ENCODE data around the gene PSME3IP1. TPM values are rescaled to one million over a fixed set of nuclear protein-coding genes. Genes with fewer than 3 reads are reported as not detected.

The PSME3IP1 gene
- total RNA-seq, 1 donor from 2014 or later = 105 TPM

- no peaks in the 10 kb centered on the region for H3K9me3 Mint-ChIP-seq
- no peak for TF ChIP-seq CTCF (IDR thresholded peaks at IDR 0.05; ENCODE audit: unreplicated experiment)
- no peak overlapping the region for H3K27ac Mint-ChIP-seq
- no peak overlapping the region for H3K4me3 Mint-ChIP-seq
- H3K4me1 Mint-ChIP-seq = no peaks in the 10 kb centered on the region
- DNase-seq (ENCODE audit: low spot score in 2 of 2, unreplicated experiment in 2 of 2) = no peak
- H3K36me3 Mint-ChIP-seq = peaks cover 20% of the 10 kb centered on the region
- H3K27me3 Mint-ChIP-seq (ENCODE audit: low read depth) = no peaks in the 10 kb centered on the region
Observed at GRCh38 chr16:57126411-57126810, 59.4 kb downstream of the PSME3IP1 start.

GRCh38 chr16:57125969-57126368 is 59.9 kb downstream of the PSME3IP1 start:
- no peaks in the 10 kb centered on the region for H3K27me3 Mint-ChIP-seq (ENCODE audit: low read depth)
- no peaks in the 10 kb centered on the region for H3K9me3 Mint-ChIP-seq
- no peak overlapping the region for H3K4me3 Mint-ChIP-seq
- H3K27ac Mint-ChIP-seq = no peak overlapping the region
- H3K36me3 Mint-ChIP-seq = peaks cover 25% of the 10 kb centered on the region
- no peak for TF ChIP-seq CTCF (IDR thresholded peaks at IDR 0.05; ENCODE audit: unreplicated experiment)
- DNase-seq (ENCODE audit: low spot score in 2 of 2, unreplicated experiment in 2 of 2) = no peak
- H3K4me1 Mint-ChIP-seq = no peaks in the 10 kb centered on the region

- H3K27me3 Mint-ChIP-seq (ENCODE audit: low read depth) = no peaks in the 10 kb centered on the region
- TF ChIP-seq CTCF (IDR thresholded peaks at IDR 0.05; ENCODE audit: unreplicated experiment) = no peak
- H3K4me1 Mint-ChIP-seq = no peaks in the 10 kb centered on the region
- H3K4me3 Mint-ChIP-seq = no peak overlapping the region
- no peaks in the 10 kb centered on the region for H3K9me3 Mint-ChIP-seq
- DNase-seq (ENCODE audit: low spot score in 2 of 2, unreplicated experiment in 2 of 2) = no peak
- H3K27ac Mint-ChIP-seq = no peak overlapping the region
- H3K36me3 Mint-ChIP-seq = peaks cover 22% of the 10 kb centered on the region
Observed at GRCh38 chr16:57125376-57125775, 60.5 kb downstream of the PSME3IP1 start.

GRCh38 chr16:57123974-57124674 is 61.7 kb downstream of the PSME3IP1 start:
- DNase-seq (ENCODE audit: low spot score in 2 of 2, unreplicated experiment in 2 of 2) = no peak

GRCh38 chr16:57123216-57123973 is 62.4 kb downstream of the PSME3IP1 start:
- TF ChIP-seq CTCF (IDR thresholded peaks at IDR 0.05; ENCODE audit: unreplicated experiment) = no peak
- peaks cover 22% of the 10 kb centered on the region for H3K36me3 Mint-ChIP-seq

More at GRCh38 chr16:57123974-57124674, 61.7 kb downstream of the PSME3IP1 start:
- H3K4me1 Mint-ChIP-seq = no peaks in the 10 kb centered on the region
- no peaks in the 10 kb centered on the region for H3K27me3 Mint-ChIP-seq (ENCODE audit: low read depth)
- TF ChIP-seq CTCF (IDR thresholded peaks at IDR 0.05; ENCODE audit: unreplicated experiment) = no peak
- peaks cover 22% of the 10 kb centered on the region for H3K36me3 Mint-ChIP-seq
- no peaks in the 10 kb centered on the region for H3K9me3 Mint-ChIP-seq
- no peak overlapping the region for H3K4me3 Mint-ChIP-seq
- H3K27ac Mint-ChIP-seq = no peak overlapping the region

More at GRCh38 chr16:57123216-57123973, 62.4 kb downstream of the PSME3IP1 start:
- no peak overlapping the region for H3K4me3 Mint-ChIP-seq
- no peak for DNase-seq (ENCODE audit: low spot score in 2 of 2, unreplicated experiment in 2 of 2)
- peak overlapping the region; percentile 21 for H3K27ac Mint-ChIP-seq
- no peaks in the 10 kb centered on the region for H3K9me3 Mint-ChIP-seq
- no peaks in the 10 kb centered on the region for H3K27me3 Mint-ChIP-seq (ENCODE audit: low read depth)
- no peaks in the 10 kb centered on the region for H3K4me1 Mint-ChIP-seq

Data from mesothelial cell of epicardium (in vitro differentiated cells).